Measurements from ENCODE around the gene APBB2.
"Not testable (repeated sequence)": the region's sequence is repeated elsewhere in the genome, so short reads cannot be mapped to it uniquely, and the experiment has no call there.

Gene APBB2

DNA sequence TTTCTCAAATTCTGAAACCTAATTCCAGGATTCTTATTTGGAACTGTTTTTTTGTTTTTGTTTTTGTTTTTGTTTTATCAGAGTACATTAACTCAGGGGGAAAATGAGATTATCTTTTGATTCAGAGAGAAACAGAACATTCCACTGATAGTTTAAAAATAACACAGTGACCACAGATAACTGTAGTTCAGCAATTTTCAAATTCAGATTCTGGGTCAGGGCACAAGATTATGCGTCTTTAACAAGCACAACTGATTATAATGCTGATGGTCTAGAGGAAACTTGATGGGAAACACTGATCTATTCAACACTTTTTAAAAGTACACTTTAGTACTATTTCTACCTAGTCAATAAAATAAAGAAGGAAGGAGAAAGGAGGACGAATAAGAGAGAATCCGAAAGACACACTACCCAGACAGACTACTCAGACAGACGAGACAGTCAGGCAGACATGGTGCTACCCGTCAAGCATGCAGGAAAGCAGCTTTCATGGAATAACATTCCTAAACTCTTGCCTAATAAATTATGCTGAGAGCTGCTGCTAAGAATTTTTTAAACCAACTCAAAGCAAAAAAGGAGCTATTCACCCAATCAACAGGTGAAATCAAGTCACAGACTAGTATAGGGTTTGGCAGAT lies 59.0 kb downstream of the APBB2 start:
- no peak for FAIRE-seq

DNA sequence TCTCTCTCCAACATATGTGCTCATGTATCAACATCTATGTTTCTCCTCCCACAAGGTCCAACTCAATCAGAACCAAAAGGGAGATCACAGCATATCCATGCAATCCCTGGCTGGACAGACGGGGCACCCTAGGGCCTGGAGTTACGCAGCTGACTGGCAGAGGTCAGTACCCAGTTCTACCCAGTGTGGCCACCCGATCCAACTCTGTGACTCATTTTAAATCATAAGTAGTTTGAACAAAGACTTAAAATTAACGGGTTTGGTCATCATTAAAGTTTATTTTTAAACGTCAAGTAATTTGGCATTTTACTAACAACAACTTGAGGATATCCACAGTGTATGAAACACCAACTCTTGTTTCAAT lies 59.5 kb downstream of the APBB2 start:
- no peak for FAIRE-seq

DNA sequence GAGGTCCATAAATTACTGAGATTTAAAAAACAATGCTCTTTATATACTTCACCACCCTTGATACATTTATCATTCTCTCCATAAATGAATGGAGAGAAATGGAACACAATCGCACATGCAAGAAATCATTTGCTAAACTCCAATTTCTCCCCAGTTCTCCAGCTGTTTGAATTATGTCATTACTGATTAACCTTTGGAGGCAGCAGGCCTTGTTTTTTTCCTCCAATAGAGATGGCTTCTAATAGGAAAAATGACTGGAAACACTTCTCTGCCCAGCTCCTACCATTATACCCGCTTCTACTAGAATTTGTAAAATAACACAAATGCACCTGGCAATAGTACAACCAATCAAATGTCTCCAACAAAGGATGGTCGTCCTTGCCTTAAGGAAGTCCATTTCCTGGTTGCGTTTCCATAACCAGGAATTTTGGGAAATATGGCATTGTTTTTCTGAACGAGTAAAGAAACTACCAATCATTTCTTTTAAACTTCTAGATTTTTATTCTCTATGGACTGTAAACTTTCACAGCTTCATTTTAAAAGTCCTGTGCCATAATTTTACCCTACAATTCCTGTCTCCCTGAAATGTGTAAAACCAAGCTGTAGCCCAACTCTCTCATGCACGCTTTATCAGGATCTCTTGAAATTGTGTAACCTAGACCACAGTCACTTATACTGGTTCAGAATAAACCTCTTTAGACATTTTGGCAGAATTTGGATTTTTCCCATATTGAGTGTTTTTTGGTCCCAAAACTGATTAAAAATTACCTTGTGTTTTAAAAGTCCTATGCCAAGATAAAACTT lies 60.1 kb downstream of the APBB2 start:
- no peak for FAIRE-seq

DNA sequence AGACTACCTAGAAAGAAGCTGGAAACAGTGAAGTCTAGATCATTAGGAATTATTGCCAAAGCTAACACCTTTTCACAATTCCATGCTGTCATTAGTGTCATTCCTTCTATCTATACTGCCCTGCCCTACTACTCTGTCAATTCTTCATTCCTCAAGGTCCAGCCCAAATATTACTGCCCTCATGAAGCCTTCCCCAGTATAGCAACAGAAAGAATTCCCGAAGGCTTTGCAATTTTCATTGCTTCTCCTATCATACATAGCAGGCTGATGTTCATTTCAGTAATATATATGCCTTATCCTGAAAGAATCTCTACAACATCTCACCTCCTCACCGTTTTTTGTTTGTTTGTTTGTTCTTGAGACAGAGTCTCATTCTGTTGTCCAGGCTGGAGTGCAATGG lies 63.9 kb downstream of the APBB2 start:
- no peak for FAIRE-seq

DNA sequence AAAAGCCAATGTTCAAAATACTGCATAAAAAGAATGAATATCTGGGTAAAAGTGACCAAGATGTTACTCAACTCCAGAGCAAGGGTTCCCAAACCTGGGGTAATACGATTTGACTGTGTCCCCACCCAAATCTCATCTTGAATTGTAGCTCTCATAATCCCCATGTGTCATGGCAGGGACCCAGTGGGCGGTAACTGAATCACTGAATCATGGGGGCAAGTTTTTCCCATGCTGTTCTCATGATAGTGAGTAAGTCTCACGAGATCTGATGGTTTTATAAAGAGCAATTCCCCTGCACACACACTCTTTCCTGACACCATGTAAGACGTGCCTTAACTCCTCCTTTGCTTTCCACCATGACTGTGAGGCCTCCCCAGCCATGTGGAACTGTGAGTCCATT lies 64.8 kb downstream of the APBB2 start:
- FAIRE-seq, result not testable (repeated sequence)

DNA sequence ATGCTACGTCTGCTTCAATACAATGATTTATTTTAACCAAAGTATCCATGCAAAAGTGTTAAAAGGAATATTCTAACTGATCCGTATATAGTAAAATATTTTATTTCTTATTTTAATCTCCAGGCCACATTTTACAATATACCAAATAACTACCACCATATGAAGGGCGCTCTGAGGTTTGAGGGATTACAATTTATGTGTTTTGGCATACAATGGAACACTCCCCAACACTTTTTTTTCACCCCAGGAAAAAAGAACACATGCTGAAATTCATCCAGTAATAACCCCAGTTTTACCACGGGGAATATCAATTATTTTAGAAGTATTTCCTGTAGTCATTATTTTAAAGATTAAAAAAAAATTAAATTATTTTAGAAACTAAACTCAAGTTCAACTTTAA lies 65.4 kb downstream of the APBB2 start:
- FAIRE-seq, result no peak

DNA sequence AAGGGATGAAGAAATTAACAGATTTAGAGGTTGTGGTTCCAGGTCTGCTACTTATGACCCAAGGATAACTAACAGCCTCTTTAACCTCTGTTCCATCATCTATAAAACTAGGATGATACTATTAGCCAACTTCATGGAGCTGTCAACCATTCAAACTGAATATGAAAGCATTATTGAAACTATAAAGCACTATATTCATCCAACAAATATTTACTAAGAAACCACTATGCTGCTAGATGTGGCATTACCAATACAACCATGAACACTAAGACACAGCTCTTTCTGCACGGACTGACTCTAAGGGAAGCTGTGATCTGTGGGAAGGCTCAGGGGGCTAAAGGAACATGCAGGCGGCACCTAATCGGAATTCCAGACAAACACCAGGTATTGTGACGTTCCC lies 66.0 kb downstream of the APBB2 start:
- FAIRE-seq, result no peak

DNA sequence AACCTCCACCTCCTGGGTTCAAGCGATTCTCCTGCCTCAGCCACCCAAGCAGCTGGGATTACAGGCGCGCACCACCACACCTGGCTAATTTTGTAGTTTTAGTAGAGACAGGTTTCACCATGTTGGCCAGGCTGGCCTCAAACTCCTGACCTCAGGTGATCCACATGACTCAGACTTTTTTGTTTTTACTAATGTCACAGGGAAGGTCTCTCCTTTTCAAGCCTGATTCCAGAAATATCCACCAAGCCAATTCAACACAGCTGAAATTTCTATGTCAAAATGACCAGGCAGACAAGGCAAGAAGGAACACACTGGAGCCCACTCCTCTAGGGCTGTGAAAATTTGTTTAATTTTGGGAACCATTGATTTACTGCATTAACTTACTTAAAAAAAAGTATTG lies 66.8 kb downstream of the APBB2 start:
- FAIRE-seq, result not testable (repeated sequence)

DNA sequence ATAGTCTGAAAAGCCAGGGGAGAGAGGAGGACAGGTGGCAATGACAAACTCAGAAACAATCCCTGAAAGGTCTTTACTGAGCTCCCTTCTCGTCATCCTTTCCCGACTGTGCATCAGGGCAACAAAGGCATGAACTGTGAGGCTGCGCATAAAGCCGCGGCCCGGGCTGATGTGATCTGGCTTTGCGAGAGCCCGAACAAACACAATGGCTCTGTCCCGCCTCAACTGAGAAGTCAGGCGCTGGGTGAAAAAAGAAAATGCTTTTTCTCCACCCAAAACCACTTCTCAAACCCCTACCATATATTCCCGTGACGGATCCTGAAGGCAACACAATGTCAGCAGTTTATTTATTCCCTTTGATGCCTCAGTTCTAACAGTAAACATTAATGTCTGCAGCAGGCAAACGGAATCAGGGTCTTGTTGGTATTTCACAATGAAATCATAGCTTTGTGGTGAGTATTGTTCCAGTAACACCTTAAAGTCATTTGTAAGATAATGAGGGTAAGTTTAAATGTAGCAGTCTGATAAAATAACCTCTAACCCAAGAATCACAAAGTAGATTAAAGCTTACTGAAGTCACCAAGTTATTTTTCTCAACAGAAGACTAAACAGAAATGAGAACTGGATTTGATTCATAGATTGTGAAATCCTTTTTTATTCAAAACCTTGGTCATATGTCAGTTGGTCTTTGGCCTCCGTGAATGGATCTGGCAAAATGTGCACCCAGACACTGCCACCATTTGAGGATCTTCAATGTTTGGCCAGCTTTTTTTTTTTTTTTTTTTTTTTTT lies 67.4 kb downstream of the APBB2 start:
- FAIRE-seq, result no peak

DNA sequence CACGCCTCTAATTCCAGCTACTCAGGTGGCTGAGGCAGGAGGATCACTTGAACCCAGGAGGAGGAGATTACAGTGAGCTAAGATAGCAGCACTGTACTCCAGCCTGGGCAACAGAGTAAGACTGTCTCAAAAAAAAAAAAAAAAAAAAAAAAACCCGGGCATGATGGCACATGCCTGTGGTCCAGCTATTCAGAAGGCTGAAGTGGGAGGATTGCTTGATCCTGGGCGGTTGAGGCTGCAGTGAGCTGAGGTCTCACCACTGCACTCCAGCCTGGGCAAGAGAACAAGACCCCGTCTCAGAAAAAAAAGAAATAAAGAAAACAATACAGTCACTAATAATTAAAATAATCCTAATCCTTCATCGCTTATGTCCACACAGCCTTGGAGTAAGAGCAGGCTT lies 68.1 kb downstream of the APBB2 start:
- FAIRE-seq, result no peak

DNA sequence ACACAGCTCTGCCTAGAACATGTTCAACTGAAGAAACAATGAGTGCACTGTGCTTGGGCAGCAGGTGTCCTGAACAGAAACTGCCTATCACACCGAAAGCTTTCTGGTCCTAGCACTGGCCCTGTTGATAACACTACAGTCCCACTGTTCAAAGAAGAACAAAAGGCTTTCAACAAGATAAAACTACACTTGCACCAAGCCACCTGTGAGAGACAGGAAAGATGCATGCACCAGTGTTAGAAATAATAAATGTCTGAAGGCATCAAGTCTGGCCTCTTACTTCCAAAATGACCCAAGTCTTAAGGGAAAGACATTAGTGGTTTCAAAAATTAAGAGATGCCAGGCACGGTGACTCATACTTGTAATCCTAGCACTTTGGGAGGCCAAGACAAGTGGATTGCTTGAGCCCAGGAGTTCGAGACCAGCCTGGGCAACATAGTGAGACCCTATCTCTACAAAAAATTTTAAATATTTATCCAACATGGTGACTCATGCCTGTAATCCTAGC lies 68.7 kb downstream of the APBB2 start:
- no peak for FAIRE-seq

DNA sequence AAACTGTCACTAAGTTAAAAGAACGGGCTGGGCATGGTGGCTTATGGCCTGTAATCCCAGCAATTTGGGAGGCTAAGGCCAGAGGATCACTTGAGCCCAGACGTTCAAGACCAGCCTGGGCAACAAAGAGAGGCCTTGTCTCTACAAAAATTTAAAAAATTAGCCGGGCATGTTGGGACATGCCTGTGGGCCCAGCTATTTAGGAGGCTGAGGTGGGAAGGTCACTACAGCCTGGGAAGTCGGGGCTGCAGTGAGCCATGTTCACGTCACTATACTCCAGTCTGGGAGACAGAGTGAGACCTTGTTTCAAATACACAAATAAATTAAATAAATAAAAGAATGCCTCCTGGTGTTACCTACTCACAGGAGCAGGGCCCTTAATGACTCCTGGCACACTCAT lies 69.5 kb downstream of the APBB2 start:
- no peak for FAIRE-seq

DNA sequence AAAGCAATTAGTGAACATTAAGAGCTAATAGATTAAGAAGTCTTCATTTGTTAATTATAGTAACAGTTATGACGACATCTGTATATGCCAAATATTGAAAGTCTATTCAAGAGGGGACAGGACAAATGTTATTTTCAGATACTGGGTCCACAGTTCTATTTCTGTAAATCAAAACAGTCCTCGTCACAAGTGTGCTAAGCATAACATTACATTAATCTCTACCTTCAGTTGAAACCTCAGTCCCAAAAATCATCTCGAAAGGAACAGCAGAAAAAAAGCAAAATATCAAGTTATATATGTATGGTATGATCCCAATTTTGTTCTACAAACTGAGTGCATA lies 70.3 kb downstream of the APBB2 start:
- no peak for FAIRE-seq

DNA sequence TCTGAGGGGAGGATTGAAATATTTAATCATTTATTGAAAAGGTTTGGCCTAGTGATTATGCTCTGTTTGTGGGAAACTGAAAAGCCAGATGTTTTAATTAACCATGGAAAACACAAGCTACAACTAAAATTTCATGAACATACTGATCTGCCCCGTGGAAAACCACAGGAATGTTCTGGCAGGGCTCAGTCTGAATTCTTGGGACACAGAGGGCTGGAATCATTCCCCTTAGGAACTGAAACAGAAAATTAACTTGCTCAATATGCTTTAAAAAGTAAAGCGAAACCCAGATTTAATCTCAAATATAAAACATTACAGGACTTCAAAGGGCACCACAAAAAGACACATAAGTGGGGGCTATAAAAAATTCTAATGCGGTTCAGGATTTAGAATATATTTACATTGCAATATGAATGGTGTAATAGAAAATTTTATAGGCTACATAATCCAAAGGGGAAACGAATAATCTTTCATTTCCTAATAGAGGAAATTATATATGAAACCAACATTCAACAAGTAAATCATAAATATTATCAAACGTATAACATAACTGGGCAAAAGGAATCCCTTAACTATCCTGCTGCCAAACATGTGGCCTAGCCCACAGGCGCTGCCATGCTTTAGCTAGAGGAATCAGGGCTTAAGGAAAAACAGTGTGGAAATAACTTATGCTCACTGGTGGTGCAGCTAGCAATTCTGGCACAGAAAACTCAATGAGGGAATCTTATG lies 70.9 kb downstream of the APBB2 start:
- FAIRE-seq, result no peak

DNA sequence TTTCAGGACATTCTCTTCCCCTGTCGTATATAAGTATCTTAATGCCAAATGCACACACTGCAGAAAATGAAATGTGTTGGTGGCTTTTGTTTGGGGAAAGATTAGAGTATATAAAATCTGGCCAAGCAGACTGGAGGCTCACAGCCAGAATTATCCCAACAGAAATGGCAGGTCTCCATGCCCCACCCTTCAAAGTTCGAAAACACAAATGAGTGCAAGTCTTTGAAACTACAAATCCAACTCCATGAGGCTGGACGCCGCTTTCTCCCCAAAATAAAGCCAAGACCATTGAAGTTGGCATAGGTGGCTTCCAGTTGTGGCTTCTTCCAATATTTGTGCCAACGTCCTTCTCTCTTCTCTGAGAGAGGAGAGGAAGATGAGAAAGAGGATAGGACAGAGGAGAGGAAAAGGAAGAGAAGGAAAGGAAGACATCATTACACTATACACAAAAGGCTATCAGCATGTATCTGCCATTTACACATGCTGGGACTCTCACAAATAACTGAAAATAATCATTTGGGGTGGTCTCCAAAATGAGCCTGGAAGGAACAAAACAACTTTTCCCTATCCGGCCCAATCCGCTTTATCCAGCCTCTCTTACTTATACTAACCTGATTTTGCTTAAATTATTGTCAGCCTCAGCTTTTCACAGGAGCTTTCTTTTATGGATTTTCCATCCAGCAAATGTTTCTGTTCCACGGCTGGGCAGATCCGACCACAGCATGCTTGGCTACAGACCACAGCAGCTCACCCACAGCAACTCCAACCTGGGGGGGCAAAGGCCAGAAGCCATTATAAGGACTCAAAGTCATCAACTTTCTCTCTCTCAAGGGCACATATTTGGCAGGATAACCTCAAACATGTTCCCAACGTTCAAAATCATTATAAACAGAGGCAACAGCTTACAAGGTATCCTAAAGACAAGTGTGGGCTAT lies 71.7 kb downstream of the APBB2 start:
- FAIRE-seq, result no peak

DNA sequence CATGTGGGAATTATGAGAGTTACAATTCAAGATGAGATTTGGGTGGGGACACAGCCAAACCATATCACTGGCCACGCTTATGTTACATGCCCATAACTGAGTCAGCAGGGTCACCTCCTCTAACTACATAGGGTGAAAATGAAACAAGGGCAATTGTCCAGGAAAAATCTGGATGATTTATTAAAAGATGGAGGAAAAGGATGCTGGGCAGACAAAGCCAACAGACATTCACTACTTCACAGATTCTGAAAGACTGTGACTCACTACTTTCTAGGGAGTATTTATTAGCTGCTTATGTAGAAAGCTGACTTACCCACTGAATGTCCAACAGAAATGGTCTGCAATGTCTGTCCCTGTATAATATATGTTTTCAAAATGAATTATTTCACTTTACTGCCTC lies 72.4 kb downstream of the APBB2 start:
- no peak for FAIRE-seq

DNA sequence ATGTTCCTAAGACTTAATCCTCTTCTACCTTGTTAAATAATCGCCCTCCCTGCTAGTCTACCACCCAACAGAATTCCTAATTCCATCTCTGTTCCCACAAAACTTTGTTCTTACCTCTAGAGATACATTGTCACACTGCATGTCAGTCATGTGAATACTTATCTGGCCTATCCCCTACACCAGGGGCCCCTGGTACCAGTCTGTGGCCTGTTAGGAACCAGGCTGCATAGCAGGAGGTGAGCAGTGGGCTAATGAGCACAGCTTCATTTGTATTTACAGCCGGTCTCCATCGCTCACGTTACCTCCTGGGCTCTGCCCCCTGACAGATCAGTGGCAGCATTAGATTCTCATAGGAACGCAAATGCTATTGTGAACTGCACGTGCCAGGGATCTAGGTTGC lies 73.9 kb downstream of the APBB2 start:
- no peak for FAIRE-seq

DNA sequence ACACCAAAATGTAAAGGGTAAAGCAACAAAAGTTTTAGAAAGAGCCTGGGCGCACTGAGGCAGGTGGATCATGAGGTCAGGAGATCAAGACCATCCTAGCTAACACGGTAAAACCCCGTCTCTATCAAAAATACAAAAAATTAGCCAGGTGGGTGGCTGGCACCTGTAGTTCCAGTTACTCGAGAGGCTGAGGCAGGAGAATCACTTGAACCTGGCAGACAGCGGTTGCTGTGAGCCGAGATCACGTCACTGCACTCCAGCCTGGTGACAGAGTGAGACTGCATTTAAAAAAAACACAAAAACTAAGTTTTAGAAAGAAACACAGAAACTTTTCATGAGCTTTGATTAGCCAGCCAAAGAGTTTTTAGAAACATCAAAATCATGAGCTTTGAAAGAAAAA lies 76.5 kb downstream of the APBB2 start:
- FAIRE-seq, result no peak

DNA sequence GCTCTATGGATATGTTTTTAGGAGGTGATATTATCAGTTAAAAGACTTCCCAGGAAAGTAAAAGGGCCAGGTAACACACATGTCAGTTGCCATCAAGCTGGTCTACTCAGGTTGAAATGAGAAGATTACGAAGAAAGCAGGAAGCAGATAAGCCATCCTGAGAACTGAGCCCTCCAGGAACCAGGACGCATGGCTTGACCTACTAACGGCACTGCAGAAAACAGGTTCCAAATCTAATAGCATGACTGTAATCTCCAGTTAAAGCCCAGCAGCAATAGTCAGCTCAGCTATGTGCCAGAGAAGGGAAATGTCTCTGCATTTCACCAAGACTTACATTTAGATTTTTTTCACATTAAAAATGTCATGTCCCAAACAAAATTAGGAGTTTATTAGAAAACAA lies 77.9 kb downstream of the APBB2 start:
- FAIRE-seq, result no peak

DNA sequence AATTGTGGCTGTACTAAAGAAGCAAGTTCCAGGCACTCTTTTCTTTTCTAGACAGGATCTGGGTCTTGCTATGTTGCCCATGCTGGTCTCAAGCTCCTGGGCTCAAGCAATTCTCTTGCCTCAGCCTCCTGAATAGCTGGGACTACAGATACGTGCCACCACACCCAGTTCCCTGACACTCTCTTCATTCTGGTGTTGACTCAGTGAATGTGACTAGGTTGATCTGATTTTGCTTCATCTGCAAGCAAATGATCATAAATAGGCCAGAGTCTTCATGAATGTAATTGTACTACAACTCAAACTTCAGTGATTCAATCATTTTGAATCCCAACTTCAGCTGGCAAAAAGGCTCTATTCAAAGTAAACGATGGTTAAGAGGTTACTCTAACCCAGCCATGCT lies 78.5 kb downstream of the APBB2 start:
- no peak for FAIRE-seq

DNA sequence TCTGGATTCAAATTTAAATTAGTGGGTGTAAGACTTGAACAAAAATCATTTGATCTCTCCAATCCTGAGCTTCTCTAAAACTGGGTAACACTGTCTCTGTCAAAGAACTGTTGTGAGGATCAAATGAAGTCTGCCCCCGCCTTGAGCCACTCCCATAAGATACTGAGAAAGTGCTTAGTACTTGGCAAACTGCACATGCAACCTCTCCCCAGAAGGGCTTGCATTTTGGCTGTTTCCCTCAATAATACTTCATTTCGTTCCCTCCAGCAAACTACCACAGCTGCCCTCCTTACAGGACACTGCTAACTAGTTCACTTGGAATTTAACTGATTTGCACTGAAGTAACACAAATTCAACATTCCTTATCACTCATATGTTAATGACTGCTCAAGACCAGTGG lies 79.8 kb downstream of the APBB2 start:
- FAIRE-seq, result no peak

DNA sequence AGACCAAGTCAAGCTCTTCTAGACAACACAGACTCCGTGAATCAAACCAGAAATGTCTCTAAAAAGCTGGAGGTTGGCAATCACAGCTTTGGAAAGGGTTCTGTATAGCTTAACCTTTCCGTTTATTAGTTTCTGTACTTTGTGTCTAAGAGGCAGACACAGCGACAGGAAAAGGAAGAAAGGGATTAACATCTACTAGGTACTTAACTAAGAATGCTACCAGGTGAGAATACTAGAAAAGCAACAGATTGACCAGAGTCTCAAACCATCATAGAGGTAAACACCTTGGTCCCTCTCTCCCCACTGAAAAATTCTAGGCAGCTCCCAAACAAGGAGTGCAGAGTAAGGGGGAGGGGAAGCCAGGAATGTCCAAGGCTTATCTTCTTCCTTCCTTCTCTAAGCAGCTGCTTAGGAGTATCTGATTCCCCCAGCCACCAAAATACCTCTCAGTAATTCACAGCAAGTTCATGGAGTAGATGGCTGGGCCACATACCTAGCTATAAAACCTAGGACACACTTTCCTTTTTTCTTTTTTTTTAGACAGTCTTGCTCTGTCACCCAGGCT lies 80.8 kb downstream of the APBB2 start:
- no peak for FAIRE-seq

Measured in colon (tissue), 2 donors.